ENCODE results near the gene NCF4. TPM values are rescaled to one million over a fixed set of nuclear protein-coding genes. Genes with fewer than 3 reads are reported as not detected.

The NCF4 gene
- total RNA-seq, 1 experiment from 2014 or later: not detected

DNA sequence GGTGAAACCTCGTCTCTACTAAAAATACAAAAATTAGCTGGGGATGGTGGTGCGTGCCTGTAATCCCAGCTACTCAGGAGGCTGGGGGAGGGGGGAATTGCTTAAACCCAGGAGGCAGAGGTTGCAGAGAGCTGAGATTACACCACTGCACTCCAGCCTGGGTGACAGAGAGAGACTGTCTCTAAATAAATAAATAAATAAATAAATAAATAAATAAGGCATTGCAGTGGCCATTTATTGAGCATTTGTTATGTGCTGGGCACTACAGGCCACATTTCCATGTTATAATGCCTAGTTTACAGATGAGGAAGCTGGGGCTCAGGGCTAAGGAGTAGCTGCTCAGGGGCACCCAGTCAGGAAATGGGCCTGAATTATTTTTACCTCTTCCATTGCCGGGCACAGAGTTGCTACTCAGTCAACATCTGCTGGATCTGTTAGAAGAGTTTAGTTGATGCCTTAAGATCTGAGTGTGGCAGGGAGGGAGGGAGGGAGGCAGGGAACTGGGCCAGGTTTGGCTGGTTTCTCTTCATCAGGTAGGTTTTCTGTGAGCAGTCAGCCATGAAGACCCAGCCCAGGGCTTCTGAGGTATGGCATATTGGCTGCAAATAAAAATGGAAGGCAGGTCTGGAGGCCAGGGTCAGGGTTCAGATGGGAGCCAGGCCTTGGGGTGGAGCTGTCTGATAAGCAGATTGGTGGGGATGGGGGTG, 49.6 kb upstream of the NCF4 start:
- H4K91ac ChIP-seq (ENCODE audit: insufficient read length, low read depth, low read length): no peak overlapping the region
- H3K4me1 ChIP-seq (ENCODE audit: insufficient read depth, low read length): peaks cover 2% of the 10 kb centered on the region; the same call in 1 of the 2 replicates
- no peak overlapping the region for H2AK5ac ChIP-seq (ENCODE audit: insufficient read length, low read length)
- no peak overlapping the region for H3T11ph ChIP-seq (ENCODE audit: low read length)
- no peak overlapping the region for H2AFZ ChIP-seq (ENCODE audit: low read length)
- no peak overlapping the region for H3K14ac ChIP-seq (ENCODE audit: insufficient read depth, low read length)
- H3K9ac ChIP-seq (ENCODE audit: extremely low read depth, insufficient read length, low read length): no peak overlapping the region
- no peak overlapping the region for H4K8ac ChIP-seq (replicated peaks; ENCODE audit: insufficient read length, low read depth, low read length)
- H3K56ac ChIP-seq (ENCODE audit: insufficient read length, low read depth, low read length): no peak overlapping the region
- H4K5ac ChIP-seq (ENCODE audit: insufficient read length, low read depth, low read length): no peak overlapping the region
- no peak overlapping the region for H3K23ac ChIP-seq (ENCODE audit: insufficient read length, low read depth, low read length)
- no peak overlapping the region for H3K4me3 Mint-ChIP-seq
- H2BK5ac ChIP-seq (ENCODE audit: insufficient read length, low read length): no peak overlapping the region
- no peak for DNase-seq
- H3K36me3 Mint-ChIP-seq (ENCODE audit: insufficient read depth in 1 of 3, low read depth in 3 of 3): no peaks in the 10 kb centered on the region
- H2BK15ac ChIP-seq (ENCODE audit: low read depth, low read length): no peak overlapping the region
- H3K4me1 Mint-ChIP-seq: peaks cover 26 to 46% of the 10 kb centered on the region in 2 experiments
- H3K23me2 ChIP-seq (ENCODE audit: insufficient read length, low read depth, low read length, poor library complexity, severe bottlenecking): peaks cover 2% of the 10 kb centered on the region
- no peak overlapping the region for H3K27ac ChIP-seq (ENCODE audit: insufficient read length, low read depth, low read length)
- H3K18ac ChIP-seq (ENCODE audit: insufficient read length, low read depth, low read length): no peak overlapping the region
- TF ChIP-seq, protein P1, sequence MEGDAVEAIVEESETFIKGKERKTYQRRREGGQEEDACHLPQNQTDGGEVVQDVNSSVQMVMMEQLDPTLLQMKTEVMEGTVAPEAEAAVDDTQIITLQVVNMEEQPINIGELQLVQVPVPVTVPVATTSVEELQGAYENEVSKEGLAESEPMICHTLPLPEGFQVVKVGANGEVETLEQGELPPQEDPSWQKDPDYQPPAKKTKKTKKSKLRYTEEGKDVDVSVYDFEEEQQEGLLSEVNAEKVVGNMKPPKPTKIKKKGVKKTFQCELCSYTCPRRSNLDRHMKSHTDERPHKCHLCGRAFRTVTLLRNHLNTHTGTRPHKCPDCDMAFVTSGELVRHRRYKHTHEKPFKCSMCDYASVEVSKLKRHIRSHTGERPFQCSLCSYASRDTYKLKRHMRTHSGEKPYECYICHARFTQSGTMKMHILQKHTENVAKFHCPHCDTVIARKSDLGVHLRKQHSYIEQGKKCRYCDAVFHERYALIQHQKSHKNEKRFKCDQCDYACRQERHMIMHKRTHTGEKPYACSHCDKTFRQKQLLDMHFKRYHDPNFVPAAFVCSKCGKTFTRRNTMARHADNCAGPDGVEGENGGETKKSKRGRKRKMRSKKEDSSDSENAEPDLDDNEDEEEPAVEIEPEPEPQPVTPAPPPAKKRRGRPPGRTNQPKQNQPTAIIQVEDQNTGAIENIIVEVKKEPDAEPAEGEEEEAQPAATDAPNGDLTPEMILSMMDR (conservative IDR thresholded peaks at IDR 0.05): no peak
- H3K4ac ChIP-seq (ENCODE audit: low read depth, low read length): no peak overlapping the region
- H3K79me1 ChIP-seq (ENCODE audit: insufficient read depth, low read depth, low read length, poor library complexity, severe bottlenecking): no peaks in the 10 kb centered on the region
- H3K9me3 Mint-ChIP-seq: no peaks in the 10 kb centered on the region
- no peak overlapping the region for H2BK120ac ChIP-seq (ENCODE audit: low read depth, low read length, poor library complexity, severe bottlenecking)
- H3K9me3 ChIP-seq (ENCODE audit: control insufficient read depth, low read depth, low read length): no peaks in the 10 kb centered on the region
- no peak overlapping the region; a peak in 1 of 7 replicates for H3K27ac Mint-ChIP-seq
- H2BK12ac ChIP-seq (ENCODE audit: insufficient read length, low read depth, low read length): no peak overlapping the region
- no peak overlapping the region for H2BK20ac ChIP-seq (ENCODE audit: low read depth, low read length, poor library complexity, severe bottlenecking)
- H3K27me3 Mint-ChIP-seq (ENCODE audit: low read depth): peaks cover 41% of the 10 kb centered on the region
- no CpG with 5 or more reads among the region's 3 CpGs for WGBS (ENCODE audit: extremely low coverage, insufficient read length, low lambda C conversion rate)
- no peaks in the 10 kb centered on the region for H4K20me1 ChIP-seq (ENCODE audit: control insufficient read depth, insufficient read depth, insufficient read length)
- no peaks in the 10 kb centered on the region for H3K79me2 ChIP-seq (ENCODE audit: insufficient read depth, low read length)
- H3K4me2 ChIP-seq (ENCODE audit: insufficient read depth, insufficient read length, low read length): no peak overlapping the region
- peaks cover 15% of the 10 kb centered on the region for H3K27me3 ChIP-seq (ENCODE audit: insufficient read depth, low read length)
